Neural progenitor cell (in vitro differentiated cells): ENCODE data around the gene TMOD4. TPM values are rescaled to one million over a fixed set of nuclear protein-coding genes. Genes with fewer than 3 reads are reported as not detected.
A peak's percentile ranks its signal among the peaks of the same experiment; 100 is the strongest.

Experiments
- DNase-seq: peaks from one replicate; pipeline ENCODE4 v3.0.0-alpha.2; 2016; ENCODE audit warnings: low spot score
- H2AFZ ChIP-seq: fragments of 200-600 bp; sonication (generic); replicated peaks from 2 replicates; pipeline ENCODE4 v1.6.1; 2016; ENCODE audit warnings: antibody characterized with exemption
- H3F3A ChIP-seq: fragments of 200-600 bp; sonication (generic); 2 replicates; pipeline ENCODE4 v1.6.1; 2016; ENCODE audit warnings: antibody characterized with exemption, low read depth
- H3K27ac ChIP-seq: fragments of 200-600 bp; sonication (generic); 2 replicates; pipeline ENCODE4 v1.5.1; 2016; ENCODE audit warnings: mild to moderate bottlenecking
- H3K27me3 ChIP-seq: fragments of 200-600 bp; sonication (generic); 2 replicates; pipeline ENCODE4 v1.6.1; 2016; ENCODE audit warnings: mild to moderate bottlenecking, moderate library complexity
- H3K36me3 ChIP-seq: fragments of 200-600 bp; sonication (generic); 2 replicates; pipeline ENCODE4 v1.5.1; 2016
- H3K4me1 ChIP-seq: fragments of 200-600 bp; sonication (generic); 2 replicates; pipeline ENCODE4 v1.6.1; 2016; ENCODE audit warnings: mixed run types
- H3K4me2 ChIP-seq: fragments of 200-600 bp; sonication (generic); 2 replicates; pipeline ENCODE4 v1.6.1; 2016
- H3K4me3 ChIP-seq: fragments of 200-600 bp; sonication (generic); 2 replicates; pipeline ENCODE4 v1.5.1; 2016
- H3K79me2 ChIP-seq: fragments of 200-600 bp; sonication (generic); 2 replicates; pipeline ENCODE4 v1.6.1; 2016; ENCODE audit warnings: low read depth
- H3K9ac ChIP-seq: fragments of 200-600 bp; sonication (generic); 2 replicates; pipeline ENCODE4 v1.6.1; 2016
- H3K9me3 ChIP-seq: fragments of 200-600 bp; sonication (generic); 2 replicates; pipeline ENCODE4 v1.5.1; 2016; ENCODE audit warnings: low read depth
- H4K20me1 ChIP-seq: fragments of 200-600 bp; sonication (generic); 2 replicates; pipeline ENCODE4 v1.6.1; 2016; ENCODE audit warnings: low read depth
- H3K27ac Mint-ChIP-seq: 3 replicates; pipeline ENCODE4 v1.8.0; 2021; ENCODE audit warnings: mixed read lengths
- H3K27me3 Mint-ChIP-seq: 2 replicates; pipeline ENCODE4 v1.8.0; 2022; ENCODE audit warnings: low read depth, mild to moderate bottlenecking, inconsistent platforms, moderate library complexity, mixed read lengths; ENCODE audit not compliant: insufficient read depth
- H3K36me3 Mint-ChIP-seq: 3 replicates; pipeline ENCODE4 v1.8.0; 2021; ENCODE audit warnings: mixed read lengths
- H3K4me1 Mint-ChIP-seq: 3 replicates; pipeline ENCODE4 v1.8.0; 2021; ENCODE audit warnings: mixed read lengths
- H3K4me3 Mint-ChIP-seq: 3 replicates; pipeline ENCODE4 v1.8.0; 2021; ENCODE audit warnings: mild to moderate bottlenecking, moderate library complexity, mixed read lengths
- H3K9me3 Mint-ChIP-seq: 3 replicates; pipeline ENCODE4 v1.8.0; 2020; ENCODE audit warnings: mixed read lengths
- CTCF ChIP-seq: fragments of 200-600 bp; sonication (generic); IDR thresholded peaks from 2 replicates; pipeline ENCODE4 v1.5.1; 2017; ENCODE audit warnings: antibody characterized with exemption, mild to moderate bottlenecking
- EZH2 ChIP-seq: fragments of 200-600 bp; sonication (generic); IDR thresholded peaks from 2 replicates; pipeline ENCODE4 v1.6.1; 2017; ENCODE audit warnings: antibody characterized with exemption, mild to moderate bottlenecking, moderate library complexity
- EZH2phosphoT487 ChIP-seq: fragments of 200-600 bp; sonication (generic); IDR thresholded peaks from 2 replicates; pipeline ENCODE4 v1.6.1; 2017; ENCODE audit warnings: antibody characterized with exemption
- total RNA-seq: library from RNA; depleted of rRNA; stranded (reverse); fragments of >200 nt; gene quantifications from 2 replicates; pipeline ENCODE4 v1.2.3, GENCODE V29; 2015; ENCODE audit warnings: low replicate concordance

Gene TMOD4
- total RNA-seq, 1 donor from 2014 or later: not detected

- peak overlapping the region; percentile 57 for H3K4me3 Mint-ChIP-seq
Observed at GRCh38 chr1:151132335-151133017, 43.3 kb downstream of the TMOD4 start.

GRCh38 chr1:151131701-151132334 is 44.0 kb downstream of the TMOD4 start:
- H3K27me3 Mint-ChIP-seq: peaks cover 16% of the 10 kb centered on the region
- peaks cover 20% of the 10 kb centered on the region for H3K36me3 Mint-ChIP-seq
- Histone ChIP-seq H4K20me1 (no peaks in the 10 kb centered on the region), H3K27ac (no peak overlapping the region), H3K79me2 (no peaks in the 10 kb centered on the region), H3F3A (peaks cover 29% of the 10 kb centered on the region), H3K4me2 (peak overlapping the region; percentile 74), H3K4me1 (peaks cover 11% of the 10 kb centered on the region), H3K9me3 (no peaks in the 10 kb centered on the region), H3K36me3 (no peaks in the 10 kb centered on the region), H2AFZ (peak overlapping the region; percentile 87), H3K9ac (no peak overlapping the region), H3K27me3 (peaks cover 52% of the 10 kb centered on the region), H3K4me3 (peak overlapping the region; percentile 33)
- DNase-seq: peak; percentile 69
- TF ChIP-seq EZH2phosphoT487 (no peak), EZH2 (peak; percentile 67)
- H3K9me3 Mint-ChIP-seq: no peaks in the 10 kb centered on the region
- H3K4me3 Mint-ChIP-seq: peak overlapping the region; percentile 67
- H3K27ac Mint-ChIP-seq: no peak overlapping the region
- H3K4me1 Mint-ChIP-seq: peaks cover 11% of the 10 kb centered on the region

More at GRCh38 chr1:151132335-151133017, 43.3 kb downstream of the TMOD4 start:
- H4K20me1 ChIP-seq: no peaks in the 10 kb centered on the region
- peaks cover 11% of the 10 kb centered on the region for H3K4me1 ChIP-seq
- H3K9me3 ChIP-seq: no peaks in the 10 kb centered on the region
- no peak overlapping the region for H3K27ac Mint-ChIP-seq
- peak; percentile 4 for DNase-seq
- H3K4me2 ChIP-seq: peak overlapping the region; percentile 74
- H2AFZ ChIP-seq: peak overlapping the region; percentile 87
- H3K36me3 Mint-ChIP-seq: peaks cover 23% of the 10 kb centered on the region
- H3F3A ChIP-seq: peaks cover 29% of the 10 kb centered on the region
- TF ChIP-seq CTCF: no peak
- peak; percentile 2 for TF ChIP-seq EZH2phosphoT487
- peak; percentile 63 for TF ChIP-seq EZH2
- no peaks in the 10 kb centered on the region for H3K9me3 Mint-ChIP-seq
- H3K27me3 ChIP-seq: peaks cover 52% of the 10 kb centered on the region
- H3K9ac ChIP-seq: no peak overlapping the region
- no peaks in the 10 kb centered on the region for H3K36me3 ChIP-seq
- no peaks in the 10 kb centered on the region for H3K79me2 ChIP-seq
- no peak overlapping the region for H3K27ac ChIP-seq
- H3K4me1 Mint-ChIP-seq: peaks cover 11% of the 10 kb centered on the region
- peaks cover 16% of the 10 kb centered on the region for H3K27me3 Mint-ChIP-seq
- peak overlapping the region; percentile 33 for H3K4me3 ChIP-seq

- no peak overlapping the region for H3K27ac Mint-ChIP-seq
- TF ChIP-seq EZH2: no peak
- TF ChIP-seq CTCF: no peak
- no peak for TF ChIP-seq EZH2phosphoT487
- H3K9me3 Mint-ChIP-seq: no peaks in the 10 kb centered on the region
- H3K36me3 Mint-ChIP-seq: peaks cover 13% of the 10 kb centered on the region
- peaks cover 52% of the 10 kb centered on the region for H3K27me3 ChIP-seq
- H3K27ac ChIP-seq: no peak overlapping the region
- H3K4me1 Mint-ChIP-seq: peaks cover 11% of the 10 kb centered on the region
- peak overlapping the region; percentile 87 for H2AFZ ChIP-seq
- H3K9ac ChIP-seq: no peak overlapping the region
- peaks cover 11% of the 10 kb centered on the region for H3K4me1 ChIP-seq
- peak; percentile 95 for DNase-seq
- H3K4me3 Mint-ChIP-seq: peak overlapping the region; percentile 67
- peak overlapping the region; percentile 74 for H3K4me2 ChIP-seq
- H3K27me3 Mint-ChIP-seq: peaks cover 16% of the 10 kb centered on the region
- H4K20me1 ChIP-seq: no peaks in the 10 kb centered on the region
- H3K36me3 ChIP-seq: no peaks in the 10 kb centered on the region
- H3K9me3 ChIP-seq: no peaks in the 10 kb centered on the region
- no peaks in the 10 kb centered on the region for H3K79me2 ChIP-seq
- H3K4me3 ChIP-seq: peak overlapping the region; percentile 33
- peaks cover 29% of the 10 kb centered on the region for H3F3A ChIP-seq
Observed at GRCh38 chr1:151130987-151131586, 44.7 kb downstream of the TMOD4 start.
